Mesothelial cell of epicardium (in vitro differentiated cells): ENCODE results near the gene TBR1. TPM values are rescaled to one million over a fixed set of nuclear protein-coding genes. Genes with fewer than 3 reads are reported as not detected.

Experiments used
- DNase-seq, 2 experiments: peaks; one replicate each; pipeline ENCODE4 v3.0.0; 2021; ENCODE audit warnings: low spot score in 2 of 2; ENCODE audit not compliant: unreplicated experiment in 2 of 2
- H3K27ac Mint-ChIP-seq: 2 replicates; pipeline ENCODE4 v1.8.0; 2021; ENCODE audit warnings: mixed read lengths
- H3K27me3 Mint-ChIP-seq: 2 replicates; pipeline ENCODE4 v1.8.0; 2021; ENCODE audit warnings: low read depth, mixed read lengths
- H3K36me3 Mint-ChIP-seq: 2 replicates; pipeline ENCODE4 v1.8.0; 2021; ENCODE audit warnings: mixed read lengths
- H3K4me1 Mint-ChIP-seq: 2 replicates; pipeline ENCODE4 v1.8.0; 2021; ENCODE audit warnings: mixed read lengths
- H3K4me3 Mint-ChIP-seq: 2 replicates; pipeline ENCODE4 v1.8.0; 2021; ENCODE audit warnings: mild to moderate bottlenecking, moderate library complexity, mixed read lengths
- H3K9me3 Mint-ChIP-seq: 2 replicates; pipeline ENCODE4 v1.8.0; 2021; ENCODE audit warnings: mixed read lengths
- CTCF ChIP-seq: fragments of 200-600 bp; sonication (generic); IDR thresholded peaks from one replicate; pipeline ENCODE4 v1.5.0; 2021; ENCODE audit warnings: antibody characterized with exemption; ENCODE audit not compliant: unreplicated experiment
- total RNA-seq: library from RNA; stranded (reverse); gene quantifications from 3 replicates; pipeline ENCODE4 v1.2.1, GENCODE V29; 2021

Gene TBR1
- total RNA-seq, 1 donor from 2014 or later: 0.13 TPM

- H3K36me3 Mint-ChIP-seq: peaks cover 9% of the 10 kb centered on the region
- TF ChIP-seq CTCF: no peak
- H3K4me1 Mint-ChIP-seq: peaks cover 6% of the 10 kb centered on the region
- H3K9me3 Mint-ChIP-seq: no peaks in the 10 kb centered on the region
- no peak overlapping the region for H3K4me3 Mint-ChIP-seq
- H3K27ac Mint-ChIP-seq: no peak overlapping the region
- DNase-seq: no peak
- H3K27me3 Mint-ChIP-seq: no peaks in the 10 kb centered on the region
These were observed 29.8 kb upstream of the TBR1 start for GRCh38 chr2:161386228-161386824.

- no peak for TF ChIP-seq CTCF
- Mint-ChIP-seq H3K36me3 (peaks cover 13% of the 10 kb centered on the region), H3K4me1 (peaks cover 15% of the 10 kb centered on the region), H3K27ac (no peak overlapping the region), H3K9me3 (no peaks in the 10 kb centered on the region), H3K4me3 (no peak overlapping the region), H3K27me3 (no peaks in the 10 kb centered on the region)
- no peak for DNase-seq
These were observed 27.8 kb upstream of the TBR1 start for GRCh38 chr2:161388146-161388779.

- no peaks in the 10 kb centered on the region for H3K27me3 Mint-ChIP-seq
- no peak for TF ChIP-seq CTCF
- H3K9me3 Mint-ChIP-seq: no peaks in the 10 kb centered on the region
- H3K27ac Mint-ChIP-seq: no peak overlapping the region
- no peak for DNase-seq
- peaks cover 15% of the 10 kb centered on the region for H3K4me1 Mint-ChIP-seq
- no peak overlapping the region for H3K4me3 Mint-ChIP-seq
- peaks cover 32% of the 10 kb centered on the region for H3K36me3 Mint-ChIP-seq
These were observed 24.2 kb upstream of the TBR1 start for GRCh38 chr2:161391737-161392506.

- Mint-ChIP-seq H3K27me3 (no peaks in the 10 kb centered on the region), H3K4me1 (no peaks in the 10 kb centered on the region), H3K27ac (no peak overlapping the region), H3K4me3 (no peak overlapping the region), H3K36me3 (peaks cover 38% of the 10 kb centered on the region), H3K9me3 (peaks cover 16% of the 10 kb centered on the region)
- TF ChIP-seq CTCF: no peak
- no peak for DNase-seq
These were observed 16.0 kb upstream of the TBR1 start for GRCh38 chr2:161400076-161400475.

GRCh38 chr2:161402297-161402696 is 13.8 kb upstream of the TBR1 start:
- no peak for TF ChIP-seq CTCF
- no peaks in the 10 kb centered on the region for H3K4me1 Mint-ChIP-seq
- no peak overlapping the region for H3K27ac Mint-ChIP-seq
- no peak overlapping the region for H3K4me3 Mint-ChIP-seq
- peaks cover 26% of the 10 kb centered on the region for H3K36me3 Mint-ChIP-seq
- no peaks in the 10 kb centered on the region for H3K27me3 Mint-ChIP-seq
- peaks cover 16% of the 10 kb centered on the region for H3K9me3 Mint-ChIP-seq
- DNase-seq: no peak
